HG02870 (cell line): ENCODE data around the gene SNCA.

ENCODE experiments used
- ATAC-seq: cut with Tn5 transposase; IDR thresholded peaks from one replicate; pipeline ENCODE4 v1.9.1; 2021; ENCODE audit warnings: mild to moderate bottlenecking, moderate library complexity; ENCODE audit not compliant: unreplicated experiment

SNCA gene

DNA sequence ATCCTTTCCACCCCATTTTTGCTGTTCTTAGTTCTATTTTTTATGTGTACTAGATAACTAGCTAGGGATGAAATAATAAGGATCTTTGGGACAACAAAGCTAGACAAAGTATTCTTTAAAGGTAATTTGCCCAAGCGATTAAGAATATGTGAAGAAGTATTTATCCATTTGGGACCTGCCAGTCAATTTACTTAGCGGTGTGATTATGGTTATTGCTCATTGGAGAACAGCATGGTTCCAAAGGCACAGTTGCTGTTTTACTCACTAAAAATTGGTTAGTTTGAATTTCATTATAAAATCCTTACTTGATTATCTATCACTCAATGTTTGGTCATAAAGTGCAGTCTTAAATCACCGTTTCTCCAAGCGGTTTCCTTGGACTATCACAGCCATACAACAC is 124.1 kb downstream of the SNCA start:
- ATAC-seq: no peak

DNA sequence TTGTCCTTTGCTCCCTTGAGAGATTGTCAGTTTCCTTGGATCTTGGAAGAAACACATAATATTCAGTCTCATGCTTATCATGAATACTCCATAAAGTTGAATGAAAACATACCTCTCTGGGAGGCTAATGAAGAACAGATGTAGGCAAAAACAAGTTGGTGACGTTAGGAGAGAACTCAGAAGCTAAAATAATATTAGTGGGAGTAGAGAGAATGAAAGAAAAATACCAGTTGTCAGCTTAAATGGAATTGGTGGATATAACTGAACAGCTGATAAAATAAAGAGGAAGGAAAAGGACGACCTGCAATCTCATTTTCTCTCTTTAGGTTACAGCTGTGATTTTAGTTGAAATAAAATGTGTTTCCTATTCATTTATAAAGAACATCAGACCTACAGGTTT is 124.8 kb downstream of the SNCA start:
- no peak for ATAC-seq

DNA sequence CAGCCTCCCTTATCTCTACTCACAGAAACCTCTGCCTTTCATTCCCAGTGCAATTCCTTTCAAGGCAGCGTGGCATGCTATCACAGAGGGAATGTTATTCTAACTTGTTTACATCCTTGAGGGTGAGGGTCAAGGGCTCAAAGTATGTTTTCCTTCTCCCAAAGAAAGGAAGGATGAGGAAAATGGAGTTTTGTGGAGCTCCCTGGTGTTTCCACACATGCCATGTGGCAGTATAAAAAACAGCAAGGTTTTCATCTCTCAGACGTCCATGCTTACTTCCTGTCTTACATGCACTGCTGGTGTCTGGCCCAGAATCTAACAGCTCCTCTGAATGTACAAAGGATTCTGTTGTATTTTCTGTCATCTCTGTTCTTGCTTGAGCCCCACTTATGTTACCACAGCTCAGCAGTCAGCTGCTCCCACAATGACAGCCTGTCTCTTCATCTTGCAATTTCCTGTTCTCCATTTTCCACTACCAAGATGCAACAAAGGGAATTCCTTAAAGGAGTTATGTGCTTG is 128.0 kb downstream of the SNCA start:
- ATAC-seq: no peak

DNA sequence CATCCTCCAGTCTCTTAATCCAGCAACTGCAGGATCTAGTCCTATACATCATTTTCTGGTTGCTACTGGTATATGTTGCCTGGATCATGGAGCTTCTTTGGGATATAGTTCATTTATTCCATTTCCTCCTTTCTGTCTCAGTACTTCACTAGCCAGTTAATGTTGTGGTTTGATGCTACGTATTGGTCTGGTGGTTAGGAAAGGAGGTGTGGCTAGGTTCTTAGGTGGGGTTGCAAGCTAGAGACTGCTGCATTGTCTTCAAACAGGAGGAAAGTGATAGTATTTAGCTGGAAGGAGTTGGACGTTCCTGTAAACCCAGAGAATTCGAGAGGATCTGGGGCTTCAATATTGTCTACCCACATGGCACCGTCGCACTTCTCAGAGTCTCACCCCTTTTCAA is 129.5 kb downstream of the SNCA start:
- no peak for ATAC-seq

DNA sequence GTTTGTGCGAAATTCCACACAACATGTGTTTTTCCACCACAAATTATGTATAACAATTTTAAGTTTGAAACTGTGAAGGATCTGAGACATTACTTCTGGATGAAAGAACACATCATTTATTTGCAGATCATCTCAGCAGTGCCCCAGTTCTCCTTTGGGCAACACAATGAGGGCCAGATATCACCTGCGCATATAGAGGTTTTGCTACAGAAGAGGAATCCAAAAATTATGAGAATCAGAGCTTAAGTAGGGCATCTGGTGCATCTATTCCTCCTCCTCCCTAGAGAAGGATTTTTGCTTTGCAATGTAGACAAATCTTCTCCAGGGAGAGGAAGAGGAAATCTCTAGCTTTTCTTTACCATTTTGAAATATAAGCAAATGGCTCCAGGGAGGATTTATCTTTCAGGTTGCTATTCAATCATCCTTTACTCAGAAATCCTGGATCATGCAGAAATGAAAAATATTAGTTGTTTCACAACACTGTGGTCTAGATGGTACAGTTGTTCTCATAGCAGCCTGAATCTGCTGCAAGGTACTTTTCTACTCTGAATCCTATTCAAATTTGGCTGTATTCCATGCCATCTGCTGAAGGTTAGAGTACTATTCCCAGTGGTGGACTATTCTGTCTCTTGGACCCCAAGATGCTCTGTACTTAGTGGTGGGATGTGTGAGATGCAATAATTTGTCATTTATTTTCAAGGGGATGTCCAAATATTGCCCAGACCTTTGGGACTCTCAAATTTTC is 132.1 kb downstream of the SNCA start:
- no peak for ATAC-seq

DNA sequence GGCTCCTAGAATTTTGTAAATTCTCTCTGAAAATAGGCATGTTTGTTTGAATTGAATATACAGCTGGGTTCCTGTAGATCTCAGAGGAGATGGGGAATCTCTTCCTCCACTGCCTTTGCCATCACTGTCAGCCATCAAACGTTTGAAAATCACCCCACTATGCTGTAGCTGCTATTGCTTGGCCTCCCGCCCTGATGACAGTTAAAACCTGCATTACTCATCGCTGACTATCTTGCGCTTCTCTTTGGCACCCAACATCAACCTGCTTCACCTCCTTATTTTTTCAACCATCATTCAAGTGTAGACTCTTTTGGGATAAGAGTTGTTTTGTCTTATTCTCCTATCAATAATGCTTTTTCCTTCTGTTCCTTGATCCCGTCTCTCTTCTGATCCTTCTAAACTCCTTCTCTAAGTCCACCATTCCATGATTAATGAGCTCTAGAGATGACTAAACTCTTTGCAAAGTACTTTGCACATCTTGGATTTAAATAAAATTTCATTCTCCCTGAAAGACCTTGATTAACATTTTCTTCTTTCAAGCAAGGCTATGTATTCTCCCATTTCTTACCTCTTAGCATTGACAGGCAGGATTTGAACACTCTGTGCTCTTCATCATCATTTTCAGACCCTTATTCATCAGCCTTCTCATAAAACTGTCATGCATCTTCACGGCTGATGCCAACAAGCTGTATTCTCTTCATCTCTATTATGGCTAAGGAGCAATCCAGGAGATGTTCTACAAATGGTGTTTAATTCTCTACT is 133.0 kb downstream of the SNCA start:
- no peak for ATAC-seq

DNA sequence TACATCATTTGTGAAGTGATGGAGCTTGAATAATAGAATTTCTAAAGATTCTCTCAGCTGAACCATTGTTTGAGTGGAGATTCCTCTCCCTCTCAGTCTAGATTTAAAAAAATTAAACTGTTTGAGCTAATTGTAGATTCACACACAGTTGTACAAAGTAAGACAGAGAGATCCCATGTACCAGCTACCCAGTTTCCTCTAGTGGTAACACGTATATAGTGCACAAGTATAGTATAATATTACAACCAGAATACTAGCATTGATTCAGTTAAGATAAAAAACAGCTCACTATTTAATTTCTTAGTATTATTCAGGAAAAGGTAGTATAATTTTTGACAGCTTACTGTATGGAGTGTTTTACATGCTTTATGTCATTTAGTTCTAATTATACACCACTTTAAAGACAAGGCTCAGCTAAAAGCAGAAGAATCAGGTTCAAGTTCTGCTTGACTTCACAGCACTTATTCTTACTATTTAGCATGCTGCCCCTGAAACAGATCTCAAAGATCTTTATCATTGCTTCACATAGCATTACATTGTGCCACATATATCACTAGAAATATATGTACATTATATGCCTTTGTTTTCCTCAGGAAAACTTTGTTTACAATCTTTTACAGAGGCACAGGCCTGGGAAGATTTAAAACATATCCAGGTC is 136.1 kb downstream of the SNCA start:
- no peak for ATAC-seq

DNA sequence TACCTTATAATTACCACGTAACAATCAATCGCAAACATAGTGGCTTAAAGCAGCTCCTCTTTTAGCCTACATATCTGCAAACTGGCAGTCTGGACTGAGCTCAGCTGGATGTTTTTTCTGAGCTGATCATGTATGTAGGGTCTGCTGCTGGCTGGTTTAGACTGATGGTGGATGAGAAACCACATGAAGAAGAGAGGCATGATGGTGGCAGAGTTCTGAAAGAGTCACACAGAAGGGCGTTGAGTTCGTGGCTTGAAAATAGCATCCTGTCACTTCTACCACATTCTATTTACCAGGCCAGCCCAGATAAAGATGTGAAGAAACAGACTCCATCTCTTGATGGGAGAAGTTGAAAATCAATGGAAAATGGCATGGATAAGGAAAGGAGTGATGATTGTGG is 151.3 kb downstream of the SNCA start:
- no peak for ATAC-seq

DNA sequence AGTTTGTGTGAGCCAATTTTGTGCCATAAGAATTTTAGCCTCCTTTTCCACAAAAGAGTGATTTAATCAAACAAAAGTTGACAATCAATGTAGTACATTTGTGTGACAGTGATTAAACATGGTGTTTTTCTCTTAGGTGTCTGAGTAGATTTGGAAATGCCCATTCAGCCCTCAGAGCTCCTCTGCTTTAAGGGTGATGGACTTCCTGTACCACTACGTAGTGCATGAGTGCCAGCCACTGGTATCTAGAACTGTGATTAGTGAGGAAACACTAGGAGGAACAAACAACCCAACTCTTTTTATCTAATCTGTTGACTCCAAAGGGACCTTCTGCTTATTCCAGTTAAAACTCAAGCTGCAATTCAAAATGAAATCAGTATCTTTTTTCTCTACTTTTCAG is 151.7 kb downstream of the SNCA start:
- ATAC-seq: no peak

DNA sequence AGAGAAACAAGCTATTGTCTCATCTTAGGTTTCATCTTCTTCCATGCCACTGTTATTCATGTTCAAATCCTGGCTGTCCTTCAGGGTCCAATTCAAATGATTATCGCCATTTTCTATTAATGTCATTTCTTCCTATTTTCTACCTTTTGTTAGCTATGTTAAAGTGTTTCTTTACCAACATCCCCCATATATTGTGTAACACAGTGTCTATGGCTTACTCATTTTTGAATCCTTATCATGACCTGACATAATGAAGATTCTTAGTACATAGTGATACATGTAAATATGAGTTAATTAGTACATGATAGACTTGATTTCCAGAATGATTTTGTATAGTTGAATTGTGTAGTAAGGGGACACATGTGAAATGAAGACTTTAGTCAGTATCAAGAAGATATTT is 152.4 kb downstream of the SNCA start:
- ATAC-seq: no peak

DNA sequence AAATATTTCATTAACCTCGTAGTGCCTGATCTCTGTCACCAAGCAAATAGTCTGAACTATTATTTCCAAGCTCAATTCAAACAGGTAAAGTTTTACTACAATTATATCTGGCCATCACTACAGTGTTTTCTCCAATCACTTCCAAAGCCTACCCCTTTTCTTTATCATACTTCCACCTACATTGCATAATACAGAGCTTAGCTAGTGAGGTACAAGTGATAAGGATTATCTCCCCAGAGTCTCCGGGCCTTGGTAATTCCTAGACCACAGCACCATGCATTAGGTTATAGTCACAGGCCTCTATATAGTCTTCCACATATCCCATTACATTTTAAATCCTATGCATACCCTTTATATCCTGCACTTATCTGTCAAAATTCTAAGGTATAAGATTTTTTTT is 154.2 kb downstream of the SNCA start:
- no peak for ATAC-seq

DNA sequence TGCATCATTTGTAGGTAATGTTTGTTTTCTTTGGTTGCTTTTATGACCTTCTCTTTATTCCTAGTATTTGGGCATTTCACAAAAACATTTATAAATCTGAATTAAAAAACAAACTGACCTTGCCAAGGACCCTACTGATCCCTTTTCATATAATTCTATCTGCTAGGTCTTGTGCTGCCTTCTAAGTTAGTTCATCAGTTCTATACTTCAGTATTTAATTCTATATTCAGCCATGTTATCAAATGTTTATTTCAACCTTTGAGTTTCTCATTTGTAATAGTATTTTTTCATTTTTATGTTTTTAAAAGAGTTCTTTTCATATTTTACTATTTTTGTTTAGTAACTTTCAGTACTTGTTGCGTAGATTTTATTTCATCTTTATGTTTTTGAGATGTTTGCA is 155.3 kb downstream of the SNCA start:
- no peak for ATAC-seq

DNA sequence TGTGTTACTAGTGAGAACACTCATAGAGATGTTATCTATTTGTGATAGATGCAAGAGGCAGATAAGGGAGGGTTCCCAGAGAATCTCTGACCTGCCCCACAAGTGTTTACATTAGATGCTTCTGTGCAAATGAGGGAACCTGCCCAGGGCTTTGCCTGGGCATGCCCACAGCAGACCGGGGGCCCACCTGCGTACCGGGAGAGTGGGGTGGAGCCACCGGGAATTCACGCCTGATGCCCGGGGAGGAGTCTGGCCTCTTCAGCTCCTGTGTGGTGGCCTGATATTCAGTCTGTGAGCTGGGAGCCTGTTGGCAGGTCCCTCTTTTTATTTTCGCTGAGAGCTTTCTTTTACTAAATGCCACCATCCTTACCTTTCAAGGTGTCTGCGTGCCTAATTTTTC is 155.7 kb downstream of the SNCA start:
- no peak for ATAC-seq

DNA sequence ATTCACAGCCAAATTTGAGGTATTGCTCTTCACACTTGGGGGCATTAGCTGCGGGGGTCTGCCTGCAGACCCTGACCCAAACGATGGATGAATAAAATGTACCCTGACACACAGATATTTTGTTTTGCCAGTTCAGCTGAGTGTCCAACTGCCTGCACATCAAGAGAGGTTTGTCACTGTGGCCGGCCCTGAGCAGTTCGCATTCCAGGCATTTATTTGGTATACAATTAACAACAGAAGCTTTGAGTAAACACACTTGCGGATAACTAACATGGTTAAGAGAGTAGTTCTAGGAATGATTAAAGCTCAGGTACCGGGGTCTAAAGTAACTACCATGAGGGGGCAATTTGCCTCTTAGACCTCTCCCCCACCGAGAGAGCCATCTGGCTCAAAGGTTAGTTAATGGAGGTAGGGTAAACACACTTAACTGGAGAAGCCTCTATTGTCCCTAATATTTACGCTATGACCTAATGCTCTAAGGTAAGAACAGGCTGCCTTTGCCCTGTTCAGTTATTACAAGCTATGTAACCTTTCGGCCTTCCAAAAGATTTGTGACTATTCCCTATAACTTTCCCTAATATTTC is 162.0 kb downstream of the SNCA start:
- ATAC-seq: no peak
